Measurements from ENCODE around the gene NECTIN4.

The NECTIN4 gene

GRCh38 chr1:161091796-161092507 lies 2.6 kb upstream of the NECTIN4 start:
- H3K9me3 ChIP-seq (ENCODE audit: control insufficient read depth in 2 of 2, low read length in 2 of 2) = no peaks in the 10 kb centered on the region
- no peaks in the 10 kb centered on the region for H3K36me3 ChIP-seq (ENCODE audit: control insufficient read depth in 2 of 2, insufficient read depth in 2 of 2, low read length in 2 of 2)
- no peaks in the 10 kb centered on the region for H3K27me3 ChIP-seq (ENCODE audit: control insufficient read depth in 1 of 2, insufficient read depth in 2 of 2, low read length in 2 of 2)
- no peak overlapping the region for H3K27ac ChIP-seq (ENCODE audit: low read length)
- no peak overlapping the region for H3K9ac ChIP-seq (ENCODE audit: low read length in 2 of 2)
- peaks cover 2% of the 10 kb centered on the region for H3K4me1 ChIP-seq (ENCODE audit: control insufficient read depth, insufficient read depth, low read length)
- no peak overlapping the region for H3K4me3 ChIP-seq (ENCODE audit: low read length in 2 of 2)

GRCh38 chr1:161091093-161091492 lies 1.7 kb upstream of the NECTIN4 start:
- Histone ChIP-seq H3K4me3 (ENCODE audit: low read length in 2 of 2) (no peak overlapping the region), H3K9me3 (ENCODE audit: control insufficient read depth in 2 of 2, low read length in 2 of 2) (no peaks in the 10 kb centered on the region), H3K27me3 (ENCODE audit: control insufficient read depth in 1 of 2, insufficient read depth in 2 of 2, low read length in 2 of 2) (no peaks in the 10 kb centered on the region), H3K36me3 (ENCODE audit: control insufficient read depth in 2 of 2, insufficient read depth in 2 of 2, low read length in 2 of 2) (no peaks in the 10 kb centered on the region), H3K27ac (ENCODE audit: low read length) (no peak overlapping the region), H3K4me1 (ENCODE audit: control insufficient read depth, insufficient read depth, low read length) (no peaks in the 10 kb centered on the region), H3K9ac (ENCODE audit: low read length in 2 of 2) (no peak overlapping the region)

- Histone ChIP-seq H3K36me3 (ENCODE audit: control insufficient read depth in 2 of 2, insufficient read depth in 2 of 2, low read length in 2 of 2) (no peaks in the 10 kb centered on the region), H3K27me3 (ENCODE audit: control insufficient read depth in 1 of 2, insufficient read depth in 2 of 2, low read length in 2 of 2) (no peaks in the 10 kb centered on the region), H3K9me3 (ENCODE audit: control insufficient read depth in 2 of 2, low read length in 2 of 2) (no peaks in the 10 kb centered on the region), H3K4me3 (ENCODE audit: low read length in 2 of 2) (no peak overlapping the region), H3K4me1 (ENCODE audit: control insufficient read depth, insufficient read depth, low read length) (no peaks in the 10 kb centered on the region), H3K9ac (ENCODE audit: low read length in 2 of 2) (no peak overlapping the region), H3K27ac (ENCODE audit: low read length) (no peak overlapping the region)
Measured at GRCh38 chr1:161090617-161091016, 1.3 kb upstream of the NECTIN4 start.

- H3K36me3 ChIP-seq (ENCODE audit: control insufficient read depth in 2 of 2, insufficient read depth in 2 of 2, low read length in 2 of 2) = no peaks in the 10 kb centered on the region
Measured at GRCh38 chr1:161089938-161090337, 580 bp upstream of the NECTIN4 start.

GRCh38 chr1:161088587-161089110 lies 709 bp downstream of the NECTIN4 start:
- Histone ChIP-seq H3K9me3 (ENCODE audit: control insufficient read depth in 2 of 2, low read length in 2 of 2) (no peaks in the 10 kb centered on the region), H3K27me3 (ENCODE audit: control insufficient read depth in 1 of 2, insufficient read depth in 2 of 2, low read length in 2 of 2) (no peaks in the 10 kb centered on the region), H3K36me3 (ENCODE audit: control insufficient read depth in 2 of 2, insufficient read depth in 2 of 2, low read length in 2 of 2) (no peaks in the 10 kb centered on the region), H3K4me1 (ENCODE audit: control insufficient read depth, insufficient read depth, low read length) (no peaks in the 10 kb centered on the region), H3K9ac (ENCODE audit: low read length in 2 of 2) (no peak overlapping the region), H3K4me3 (ENCODE audit: low read length in 2 of 2) (no peak overlapping the region), H3K27ac (ENCODE audit: low read length) (no peak overlapping the region)

More at GRCh38 chr1:161089938-161090337, 580 bp upstream of the NECTIN4 start:
- Histone ChIP-seq H3K4me1 (ENCODE audit: control insufficient read depth, insufficient read depth, low read length) (no peaks in the 10 kb centered on the region), H3K9ac (ENCODE audit: low read length in 2 of 2) (no peak overlapping the region), H3K27ac (ENCODE audit: low read length) (no peak overlapping the region), H3K4me3 (ENCODE audit: low read length in 2 of 2) (no peak overlapping the region), H3K9me3 (ENCODE audit: control insufficient read depth in 2 of 2, low read length in 2 of 2) (no peaks in the 10 kb centered on the region), H3K27me3 (ENCODE audit: control insufficient read depth in 1 of 2, insufficient read depth in 2 of 2, low read length in 2 of 2) (no peaks in the 10 kb centered on the region)

- H3K36me3 ChIP-seq (ENCODE audit: control insufficient read depth in 2 of 2, insufficient read depth in 2 of 2, low read length in 2 of 2) = no peaks in the 10 kb centered on the region
- no peaks in the 10 kb centered on the region for H3K9me3 ChIP-seq (ENCODE audit: control insufficient read depth in 2 of 2, low read length in 2 of 2)
- no peak overlapping the region for H3K9ac ChIP-seq (ENCODE audit: low read length in 2 of 2)
- no peaks in the 10 kb centered on the region for H3K4me1 ChIP-seq (ENCODE audit: control insufficient read depth, insufficient read depth, low read length)
- no peak overlapping the region for H3K4me3 ChIP-seq (ENCODE audit: low read length in 2 of 2)
- no peak overlapping the region for H3K27ac ChIP-seq (ENCODE audit: low read length)
- no peaks in the 10 kb centered on the region for H3K27me3 ChIP-seq (ENCODE audit: control insufficient read depth in 1 of 2, insufficient read depth in 2 of 2, low read length in 2 of 2)
Measured at GRCh38 chr1:161086457-161086856, 2.9 kb downstream of the NECTIN4 start.

GRCh38 chr1:161085165-161085564 lies 4.2 kb downstream of the NECTIN4 start:
- H3K9me3 ChIP-seq (ENCODE audit: control insufficient read depth in 2 of 2, low read length in 2 of 2) = no peaks in the 10 kb centered on the region
- H3K4me1 ChIP-seq (ENCODE audit: control insufficient read depth, insufficient read depth, low read length) = no peaks in the 10 kb centered on the region
- no peak overlapping the region for H3K9ac ChIP-seq (ENCODE audit: low read length in 2 of 2)
- H3K4me3 ChIP-seq (ENCODE audit: low read length in 2 of 2) = no peak overlapping the region
- no peak overlapping the region for H3K27ac ChIP-seq (ENCODE audit: low read length)
- H3K27me3 ChIP-seq (ENCODE audit: control insufficient read depth in 1 of 2, insufficient read depth in 2 of 2, low read length in 2 of 2) = no peaks in the 10 kb centered on the region
- H3K36me3 ChIP-seq (ENCODE audit: control insufficient read depth in 2 of 2, insufficient read depth in 2 of 2, low read length in 2 of 2) = no peaks in the 10 kb centered on the region

GRCh38 chr1:161084597-161084988 lies 4.8 kb downstream of the NECTIN4 start:
- Histone ChIP-seq H3K9me3 (ENCODE audit: control insufficient read depth in 2 of 2, low read length in 2 of 2) (no peaks in the 10 kb centered on the region), H3K9ac (ENCODE audit: low read length in 2 of 2) (no peak overlapping the region), H3K36me3 (ENCODE audit: control insufficient read depth in 2 of 2, insufficient read depth in 2 of 2, low read length in 2 of 2) (no peaks in the 10 kb centered on the region), H3K4me3 (ENCODE audit: low read length in 2 of 2) (no peak overlapping the region), H3K27ac (ENCODE audit: low read length) (no peak overlapping the region), H3K4me1 (ENCODE audit: control insufficient read depth, insufficient read depth, low read length) (no peaks in the 10 kb centered on the region), H3K27me3 (ENCODE audit: control insufficient read depth in 1 of 2, insufficient read depth in 2 of 2, low read length in 2 of 2) (peaks cover 0 to 2% of the 10 kb centered on the region in 2 donors)

- Histone ChIP-seq H3K4me3 (ENCODE audit: low read length in 2 of 2) (no peak overlapping the region), H3K27me3 (ENCODE audit: control insufficient read depth in 1 of 2, insufficient read depth in 2 of 2, low read length in 2 of 2) (peaks cover 0 to 9% of the 10 kb centered on the region in 2 donors), H3K27ac (ENCODE audit: low read length) (no peak overlapping the region), H3K9ac (ENCODE audit: low read length in 2 of 2) (no peak overlapping the region), H3K4me1 (ENCODE audit: control insufficient read depth, insufficient read depth, low read length) (no peaks in the 10 kb centered on the region), H3K9me3 (ENCODE audit: control insufficient read depth in 2 of 2, low read length in 2 of 2) (no peaks in the 10 kb centered on the region), H3K36me3 (ENCODE audit: control insufficient read depth in 2 of 2, insufficient read depth in 2 of 2, low read length in 2 of 2) (no peaks in the 10 kb centered on the region)
Measured at GRCh38 chr1:161083748-161084596, 5.4 kb downstream of the NECTIN4 start.

- Histone ChIP-seq H3K4me1 (ENCODE audit: control insufficient read depth, insufficient read depth, low read length) (no peaks in the 10 kb centered on the region), H3K27ac (ENCODE audit: low read length) (no peak overlapping the region), H3K4me3 (ENCODE audit: low read length in 2 of 2) (no peak overlapping the region), H3K27me3 (ENCODE audit: control insufficient read depth in 1 of 2, insufficient read depth in 2 of 2, low read length in 2 of 2) (peaks cover 0 to 10% of the 10 kb centered on the region in 2 donors), H3K9ac (ENCODE audit: low read length in 2 of 2) (no peak overlapping the region), H3K36me3 (ENCODE audit: control insufficient read depth in 2 of 2, insufficient read depth in 2 of 2, low read length in 2 of 2) (no peaks in the 10 kb centered on the region), H3K9me3 (ENCODE audit: control insufficient read depth in 2 of 2, low read length in 2 of 2) (no peaks in the 10 kb centered on the region)
Measured at GRCh38 chr1:161082996-161083747, 6.2 kb downstream of the NECTIN4 start.

Data from stomach smooth muscle (tissue), 2 donors.